Fibroblast of lung (primary cell): Measurements from ENCODE around the gene SULT4A1. TPM values are rescaled to one million over a fixed set of nuclear protein-coding genes. Genes with fewer than 3 reads are reported as not detected.

Source experiments
- DNase-seq, 2 donors: peaks; one replicate each; pipeline versions ENCODE4 v3.0.0 to v3.0.0-alpha.2; 2010; ENCODE audit warnings: low read depth in 2 of 2
- H2AFZ ChIP-seq: 2 replicates; pipeline ENCODE4 v1.5.1; 2012; ENCODE audit warnings: low read length, control low read depth, inconsistent platforms
- H3K27ac ChIP-seq: 2 replicates; pipeline ENCODE4 v1.5.1; 2011; ENCODE audit warnings: low read length, control low read depth; ENCODE audit not compliant: insufficient read depth
- H3K27me3 ChIP-seq: 2 replicates; pipeline ENCODE4 v1.5.1; 2011; ENCODE audit warnings: mild to moderate bottlenecking, low read length; ENCODE audit not compliant: control insufficient read depth, insufficient read depth
- H3K36me3 ChIP-seq: 2 replicates; pipeline ENCODE4 v1.5.1; 2011; ENCODE audit warnings: low read length; ENCODE audit not compliant: control insufficient read depth, insufficient read depth
- H3K4me1 ChIP-seq: 2 replicates; pipeline ENCODE4 v1.5.1; 2011; ENCODE audit warnings: low read length; ENCODE audit not compliant: control insufficient read depth, insufficient read depth; ENCODE audit errors: extremely low read depth
- H3K4me2 ChIP-seq: 2 replicates; pipeline ENCODE4 v1.5.1; 2011; ENCODE audit warnings: low read length, control low read depth; ENCODE audit not compliant: insufficient read depth; ENCODE audit errors: extremely low read depth
- H3K4me3 ChIP-seq, 4 experiments: fragments of 200-600 bp in 1 of 4; sonication (generic) in 1 of 4; replicated peaks in 1 of 4; 2 replicates each; pipeline ENCODE4 v1.5.1; 2011 to 2016; ENCODE audit warnings: low read length in 4 of 4, low read depth in 3 of 4, mild to moderate bottlenecking in 3 of 4, control low read depth in 2 of 4, inconsistent platforms in 1 of 4, mixed read lengths in 1 of 4; ENCODE audit not compliant: insufficient read depth in 1 of 4; ENCODE audit errors: control extremely low read depth in 1 of 4
- H3K79me2 ChIP-seq: 2 replicates; pipeline ENCODE4 v1.5.1; 2012; ENCODE audit warnings: mild to moderate bottlenecking, low read length, inconsistent platforms; ENCODE audit not compliant: control insufficient read depth, insufficient read depth
- H3K9ac ChIP-seq: 2 replicates; pipeline ENCODE4 v1.5.1; 2011; ENCODE audit warnings: mild to moderate bottlenecking, low read length, control low read depth; ENCODE audit not compliant: insufficient read depth
- H3K9me3 ChIP-seq: 2 replicates; pipeline ENCODE4 v1.5.1; 2012; ENCODE audit warnings: low read depth, low read length; ENCODE audit not compliant: control insufficient read depth, insufficient read depth
- H4K20me1 ChIP-seq: 2 replicates; pipeline ENCODE4 v1.5.1; 2011; ENCODE audit warnings: low read length; ENCODE audit not compliant: control insufficient read depth, insufficient read depth; ENCODE audit errors: extremely low read depth
- EZH2 ChIP-seq: IDR thresholded peaks from 2 replicates; pipeline ENCODE4 v1.5.1; 2012; ENCODE audit warnings: low read length, control low read depth, mild to moderate bottlenecking; ENCODE audit errors: missing control alignments
- polyA plus RNA-seq, 2 donors: library from polyadenylated mRNA; depleted of rRNA in 1 of 2; stranded (reverse) in 1 of 2; unstranded in 1 of 2; fragments of >200 nt; gene quantifications; 2 replicates each; pipeline ENCODE4 v1.2.1, GENCODE V29; 2011 to 2012; ENCODE audit warnings: missing spikeins in 1 of 2
- total RNA-seq: library from RNA; depleted of rRNA; stranded (reverse); fragments of >200 nt; gene quantifications from 2 replicates; pipeline ENCODE4 v1.2.1, GENCODE V29; 2014
- TF ChIP-seq, protein P1 (sequence below), 2 donors: IDR thresholded peaks in 1 of 2; conservative IDR thresholded peaks in 1 of 2; 1 replicate in 1 of 2; 2 replicates in 1 of 2; pipeline ENCODE4 v1.5.1; 2011 to 2012; ENCODE audit warnings: low read length in 2 of 2, control low read depth in 1 of 2, inconsistent platforms in 1 of 2, low read depth in 1 of 2, mild to moderate bottlenecking in 1 of 2

Gene SULT4A1
- total and polyA plus RNA-seq, 2 donors (not counting 1 experiment from before 2014, with no cell fraction given): 0.16 to 0.50 TPM

- TF ChIP-seq EZH2: no peak
- TF ChIP-seq, protein P1, sequence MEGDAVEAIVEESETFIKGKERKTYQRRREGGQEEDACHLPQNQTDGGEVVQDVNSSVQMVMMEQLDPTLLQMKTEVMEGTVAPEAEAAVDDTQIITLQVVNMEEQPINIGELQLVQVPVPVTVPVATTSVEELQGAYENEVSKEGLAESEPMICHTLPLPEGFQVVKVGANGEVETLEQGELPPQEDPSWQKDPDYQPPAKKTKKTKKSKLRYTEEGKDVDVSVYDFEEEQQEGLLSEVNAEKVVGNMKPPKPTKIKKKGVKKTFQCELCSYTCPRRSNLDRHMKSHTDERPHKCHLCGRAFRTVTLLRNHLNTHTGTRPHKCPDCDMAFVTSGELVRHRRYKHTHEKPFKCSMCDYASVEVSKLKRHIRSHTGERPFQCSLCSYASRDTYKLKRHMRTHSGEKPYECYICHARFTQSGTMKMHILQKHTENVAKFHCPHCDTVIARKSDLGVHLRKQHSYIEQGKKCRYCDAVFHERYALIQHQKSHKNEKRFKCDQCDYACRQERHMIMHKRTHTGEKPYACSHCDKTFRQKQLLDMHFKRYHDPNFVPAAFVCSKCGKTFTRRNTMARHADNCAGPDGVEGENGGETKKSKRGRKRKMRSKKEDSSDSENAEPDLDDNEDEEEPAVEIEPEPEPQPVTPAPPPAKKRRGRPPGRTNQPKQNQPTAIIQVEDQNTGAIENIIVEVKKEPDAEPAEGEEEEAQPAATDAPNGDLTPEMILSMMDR (conservative IDR thresholded peaks at IDR 0.05 in 1 of 2, IDR thresholded peaks at IDR 0.05 in 1 of 2; ENCODE audit: low read depth in 1 of 2, low read length in 2 of 2): no peak
- H3K4me1 ChIP-seq: no peaks in the 10 kb centered on the region
These were observed 25.1 kb upstream of the SULT4A1 start for GRCh38 chr22:43887391-43887790.

GRCh38 chr22:43886231-43886630, 23.9 kb upstream of the SULT4A1 start:
- no peak for DNase-seq
- H2AFZ ChIP-seq: no peak overlapping the region
- TF ChIP-seq, protein P1 (conservative IDR thresholded peaks at IDR 0.05 in 1 of 2, IDR thresholded peaks at IDR 0.05 in 1 of 2; ENCODE audit: low read depth in 1 of 2, low read length in 2 of 2): no peak
- TF ChIP-seq EZH2: no peak
- no peak overlapping the region for H3K27ac ChIP-seq
- H4K20me1 ChIP-seq: no peaks in the 10 kb centered on the region
- H3K36me3 ChIP-seq: no peaks in the 10 kb centered on the region
- H3K9me3 ChIP-seq: no peaks in the 10 kb centered on the region
- no peak overlapping the region for H3K4me3 ChIP-seq
- peaks cover 10% of the 10 kb centered on the region for H3K27me3 ChIP-seq
- no peaks in the 10 kb centered on the region for H3K79me2 ChIP-seq
- H3K9ac ChIP-seq: no peak overlapping the region
- no peaks in the 10 kb centered on the region for H3K4me1 ChIP-seq
- H3K4me2 ChIP-seq: no peak overlapping the region

More at GRCh38 chr22:43887391-43887790, 25.1 kb upstream of the SULT4A1 start:
- Histone ChIP-seq H3K27ac (no peak overlapping the region), H3K9ac (no peak overlapping the region), H3K4me2 (no peak overlapping the region), H4K20me1 (no peaks in the 10 kb centered on the region), H3K27me3 (peaks cover 16% of the 10 kb centered on the region), H3K9me3 (no peaks in the 10 kb centered on the region), H2AFZ (no peak overlapping the region), H3K4me3 (no peak overlapping the region), H3K36me3 (no peaks in the 10 kb centered on the region), H3K79me2 (no peaks in the 10 kb centered on the region)
- DNase-seq: no peak

DNA sequence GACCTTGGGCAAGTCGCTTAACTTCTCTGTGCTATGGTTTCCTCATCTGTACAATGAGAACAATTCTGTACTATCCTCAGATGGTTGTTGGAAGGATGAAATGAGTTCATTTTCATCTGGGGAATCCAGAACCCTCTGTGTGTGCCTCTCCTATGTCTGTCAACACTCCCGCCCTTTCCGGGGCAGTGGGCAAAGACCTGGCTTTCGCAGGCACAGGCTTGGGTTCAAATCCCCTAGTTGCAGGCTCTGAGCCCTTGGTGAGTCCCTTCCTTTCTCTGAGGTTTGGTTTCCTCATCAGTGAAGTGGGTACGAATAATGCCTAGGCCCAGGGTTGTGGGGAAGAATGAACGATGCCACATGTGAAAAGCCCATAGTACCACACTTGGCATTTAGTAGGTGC, 23.5 kb upstream of the SULT4A1 start:
- Histone ChIP-seq H4K20me1 (no peaks in the 10 kb centered on the region), H3K36me3 (no peaks in the 10 kb centered on the region), H3K4me1 (no peaks in the 10 kb centered on the region), H3K27me3 (peaks cover 7% of the 10 kb centered on the region), H2AFZ (no peak overlapping the region), H3K27ac (no peak overlapping the region), H3K9me3 (no peaks in the 10 kb centered on the region), H3K4me3 (no peak overlapping the region), H3K9ac (no peak overlapping the region), H3K79me2 (no peaks in the 10 kb centered on the region), H3K4me2 (no peak overlapping the region)
- DNase-seq: no peak
- no peak for TF ChIP-seq EZH2
- TF ChIP-seq, protein P1 (conservative IDR thresholded peaks at IDR 0.05 in 1 of 2, IDR thresholded peaks at IDR 0.05 in 1 of 2; ENCODE audit: low read depth in 1 of 2, low read length in 2 of 2): no peak
